HG02840 (cell line): ENCODE measurements around the gene TWNK.

Source experiments
- ATAC-seq: cut with Tn5 transposase; IDR thresholded peaks from one replicate; pipeline ENCODE4 v1.9.1; 2021; ENCODE audit warnings: mild to moderate bottlenecking, moderate library complexity, moderate number of reproducible peaks; ENCODE audit not compliant: unreplicated experiment, low FRiP score

Gene TWNK

GRCh38 chr10:100986952-100987684 lies at the start of gene TWNK, which contains the start of gene MRPL43:
TWNK (plus strand) TSS chr10:100987543; CDS start chr10:100988211, 668 bp downstream.
MRPL43 (minus strand) TSS chr10:100987497; CDS start chr10:100987443, 54 bp downstream.
- peak; percentile 74 for ATAC-seq

DNA sequence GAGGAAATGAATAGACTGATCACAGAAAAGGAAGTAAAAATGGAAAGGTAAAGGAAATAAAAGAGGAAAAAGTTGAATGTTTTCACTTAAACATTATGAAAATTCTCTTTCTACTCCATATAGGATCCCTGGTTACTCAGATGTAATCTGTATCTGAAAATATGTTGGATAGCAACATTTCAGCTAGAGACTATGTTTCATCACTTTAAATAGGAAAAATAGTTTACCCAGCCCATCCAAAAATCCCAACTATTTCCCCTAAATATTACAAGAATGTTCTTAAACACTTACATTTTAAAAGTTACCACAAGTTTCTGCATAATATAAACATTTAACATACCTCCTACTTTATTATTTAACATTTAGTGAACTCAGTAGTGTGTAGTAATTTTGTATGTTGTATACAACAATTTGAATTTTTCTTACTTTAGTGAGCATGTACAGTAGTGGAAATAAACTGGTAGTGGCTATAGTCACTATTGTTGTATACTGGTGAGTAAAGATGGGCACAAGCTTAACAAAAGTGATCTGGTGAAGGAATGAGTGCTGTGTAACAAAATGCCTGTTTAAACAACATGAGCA lies 47.5 kb upstream of the TWNK start:
- ATAC-seq, result no peak

GRCh38 chr10:100942229-100942628 lies 45.1 kb upstream of the TWNK start:
- ATAC-seq, result no peak

GRCh38 chr10:100943508-100943907 lies 43.8 kb upstream of the TWNK start:
- ATAC-seq, result no peak

DNA sequence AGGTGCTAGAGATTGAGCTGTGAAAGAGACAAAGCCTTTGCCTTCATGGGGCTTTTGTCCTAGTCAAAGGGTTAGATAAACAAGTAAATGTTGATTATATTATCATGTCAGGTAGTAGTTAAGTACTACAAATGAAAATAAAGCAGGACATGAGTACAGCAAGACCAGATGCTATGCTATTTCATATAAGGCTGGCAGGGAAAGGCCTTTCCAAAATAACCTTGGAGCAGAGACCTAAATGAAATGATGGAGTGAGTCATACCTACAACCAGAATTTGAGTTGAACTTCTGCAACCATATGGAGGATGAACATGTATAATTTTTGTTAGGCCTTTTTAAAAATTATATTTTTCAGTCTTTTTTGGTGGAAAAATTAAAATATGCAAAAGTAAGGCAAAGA lies 41.6 kb upstream of the TWNK start:
- no peak for ATAC-seq

DNA sequence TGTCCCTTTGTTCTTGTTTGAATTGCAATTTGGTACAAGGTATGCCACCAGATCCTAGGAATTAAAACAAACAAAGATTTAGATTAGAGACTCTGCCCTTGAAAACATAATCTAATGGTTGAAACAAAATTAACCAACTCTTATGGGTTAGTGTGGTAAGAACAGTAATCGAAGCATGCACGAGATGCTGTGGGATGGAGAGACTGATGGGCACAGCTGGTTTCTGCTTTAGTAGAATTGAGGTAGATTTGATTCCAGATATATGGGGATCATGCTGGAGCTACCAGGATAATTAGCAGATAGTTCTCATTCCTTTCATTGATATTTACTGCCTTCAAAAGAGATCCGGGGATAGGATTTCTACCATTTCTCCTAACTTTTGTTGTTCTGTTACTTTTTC lies 38.4 kb upstream of the TWNK start:
- ATAC-seq, result no peak

DNA sequence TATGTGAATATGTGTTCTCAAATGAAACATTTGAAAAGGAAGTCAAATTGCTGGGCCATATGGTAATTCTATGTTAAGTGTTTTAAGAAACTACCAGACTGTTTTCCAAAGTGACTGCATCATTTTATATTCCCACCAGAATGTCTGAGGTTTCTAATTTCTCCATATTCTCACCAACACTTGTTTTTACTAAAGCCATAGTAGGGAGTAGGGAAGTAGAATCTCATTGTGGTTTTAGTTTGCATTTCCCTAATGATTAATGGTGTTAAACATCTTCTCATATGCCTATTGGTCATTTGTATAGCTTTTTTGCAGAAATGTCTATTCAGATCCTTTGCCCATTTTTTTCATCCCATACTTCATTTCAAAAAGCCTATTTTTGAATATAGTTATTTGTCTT lies 27.1 kb upstream of the TWNK start:
- no peak for ATAC-seq

DNA sequence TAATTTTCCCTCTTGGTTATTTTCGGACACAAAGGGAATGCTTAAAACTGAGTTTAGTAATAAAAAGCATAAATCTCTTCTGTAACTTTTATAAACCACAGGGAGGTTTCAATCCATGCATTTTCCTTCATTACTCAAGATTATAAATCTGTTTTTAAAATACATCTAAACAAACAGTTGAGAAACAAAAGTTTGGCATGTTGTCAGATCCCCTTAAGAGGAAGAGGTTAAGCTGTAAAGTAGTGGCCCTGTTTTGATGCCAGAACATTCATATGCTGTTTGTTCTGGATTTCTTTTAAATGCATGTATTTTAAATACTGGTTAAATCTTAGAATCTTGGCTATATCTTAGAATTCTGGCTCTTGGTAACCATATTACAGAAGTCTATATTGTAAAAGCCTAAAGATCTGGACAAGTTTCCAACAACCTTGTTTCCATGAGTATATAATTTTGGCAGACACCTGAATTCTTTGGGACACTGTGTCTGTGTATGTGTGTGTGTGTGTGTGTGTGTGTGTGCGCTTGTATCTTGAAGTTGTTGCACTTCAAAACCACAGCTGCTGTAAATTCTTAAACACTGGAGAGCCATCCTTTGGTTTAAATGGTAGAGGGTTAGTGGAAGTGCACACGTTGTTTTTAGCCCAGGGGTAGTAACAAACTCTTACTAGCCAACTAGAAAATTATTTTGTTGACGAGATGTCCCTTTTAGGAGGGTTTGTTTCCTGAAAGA lies 24.8 kb upstream of the TWNK start:
- ATAC-seq, result no peak

DNA sequence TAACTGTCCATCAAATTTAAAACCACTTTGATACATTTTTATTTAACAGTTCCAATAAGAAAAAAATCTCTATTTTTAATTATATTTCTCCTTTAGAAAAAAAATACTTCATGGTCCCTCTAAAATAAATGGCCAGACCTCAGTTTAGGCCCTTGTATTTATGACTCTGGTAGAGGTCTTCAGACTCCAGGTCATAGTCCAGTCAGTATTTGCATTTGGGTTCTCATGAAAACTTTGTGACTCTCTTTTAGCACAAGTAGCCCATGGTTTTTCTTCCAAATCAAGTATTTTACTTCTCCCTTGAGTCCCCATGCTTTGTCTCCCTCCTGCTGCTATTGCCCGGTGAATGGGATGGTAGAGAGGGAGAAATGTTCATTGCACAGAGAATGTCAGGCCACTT lies 23.5 kb upstream of the TWNK start:
- no peak for ATAC-seq

- ATAC-seq, result no peak
Observed at GRCh38 chr10:100965820-100966219, 21.5 kb upstream of the TWNK start.

GRCh38 chr10:100966887-100967286 lies 20.5 kb upstream of the TWNK start:
- ATAC-seq, result no peak

DNA sequence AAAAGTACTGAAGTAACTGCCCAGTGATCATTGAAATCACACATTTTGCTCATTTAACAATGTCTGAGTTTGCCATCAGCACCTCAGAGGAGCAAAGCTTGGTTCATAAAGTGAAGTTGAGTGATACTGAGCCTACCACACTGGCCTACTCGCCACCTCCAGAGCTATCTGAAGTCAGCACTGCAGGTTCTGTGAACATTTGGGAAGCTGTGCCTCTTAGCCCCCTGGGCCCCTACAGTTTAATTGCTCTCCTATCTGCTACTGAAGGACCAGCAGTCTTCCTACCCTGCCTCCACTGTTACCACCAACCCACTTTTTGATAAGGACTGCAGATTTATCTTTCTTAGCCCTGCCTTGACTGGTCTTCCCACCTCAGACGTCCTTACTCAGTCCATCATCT lies 20.0 kb upstream of the TWNK start:
- ATAC-seq, result no peak

DNA sequence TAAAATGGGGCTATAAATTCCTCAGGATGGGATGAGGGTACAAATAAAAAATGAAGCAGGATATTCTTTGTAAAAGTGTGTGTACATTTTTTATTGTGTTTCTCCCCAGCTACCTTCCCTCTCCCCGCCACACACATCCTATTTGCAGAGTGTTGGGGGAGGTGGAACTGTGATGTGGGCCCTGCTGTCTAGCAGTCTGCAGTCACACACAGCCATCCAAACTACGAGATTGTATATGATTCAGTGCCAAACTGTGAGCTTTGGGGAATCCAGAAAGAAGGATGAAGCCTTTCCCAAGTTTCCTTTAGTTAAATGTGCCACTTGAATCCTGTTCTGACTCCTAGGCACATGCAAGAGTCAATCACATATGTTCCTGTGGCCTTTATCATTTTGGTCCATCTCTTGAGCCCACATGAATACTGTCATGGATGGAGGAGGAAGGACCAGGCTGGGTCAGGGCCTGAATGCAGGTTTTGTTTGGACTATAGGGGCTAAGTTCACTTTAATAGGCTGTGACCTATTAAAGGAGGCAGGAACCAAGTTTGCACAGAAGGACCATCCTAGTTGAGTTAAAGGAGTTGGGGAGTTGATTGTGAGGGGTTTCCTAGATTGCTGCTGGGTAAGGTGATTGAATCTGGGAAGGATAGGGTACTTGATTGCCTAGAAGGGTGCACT lies 19.1 kb upstream of the TWNK start:
- no peak for ATAC-seq

DNA sequence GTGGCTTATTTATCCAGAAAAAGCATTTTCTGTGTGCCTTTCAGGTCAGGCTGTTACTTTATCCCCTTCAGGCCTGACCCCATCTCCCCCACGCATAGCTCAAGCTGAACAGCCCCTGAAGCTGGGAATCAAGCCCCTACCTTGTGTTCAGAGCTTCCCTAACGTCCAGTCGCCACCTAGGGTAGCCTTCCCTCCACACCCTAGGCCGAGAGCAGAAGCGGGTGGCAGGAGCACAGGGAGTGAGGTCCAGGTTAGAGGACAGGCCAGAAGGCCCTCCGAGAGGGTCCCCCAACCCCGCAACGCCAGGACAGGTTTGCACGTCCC lies 18.5 kb upstream of the TWNK start:
- ATAC-seq, result no peak

- ATAC-seq, result no peak
Observed at GRCh38 chr10:100969187-100970075, 17.9 kb upstream of the TWNK start, which contains the start of gene SEMA4G. SEMA4G (plus strand) TSS chr10:100969504; CDS start chr10:100972913, 3,409 bp downstream.

GRCh38 chr10:100970076-100970913 lies 17.0 kb upstream of the TWNK start:
- no peak for ATAC-seq

GRCh38 chr10:100970914-100971811 lies 16.2 kb upstream of the TWNK start:
- ATAC-seq, result no peak
